ENCODE results near the gene PPAT.
"Not testable (repeated sequence)": the region's sequence is repeated elsewhere in the genome, so short reads cannot be mapped to it uniquely, and the experiment has no call there.

PPAT gene

DNA sequence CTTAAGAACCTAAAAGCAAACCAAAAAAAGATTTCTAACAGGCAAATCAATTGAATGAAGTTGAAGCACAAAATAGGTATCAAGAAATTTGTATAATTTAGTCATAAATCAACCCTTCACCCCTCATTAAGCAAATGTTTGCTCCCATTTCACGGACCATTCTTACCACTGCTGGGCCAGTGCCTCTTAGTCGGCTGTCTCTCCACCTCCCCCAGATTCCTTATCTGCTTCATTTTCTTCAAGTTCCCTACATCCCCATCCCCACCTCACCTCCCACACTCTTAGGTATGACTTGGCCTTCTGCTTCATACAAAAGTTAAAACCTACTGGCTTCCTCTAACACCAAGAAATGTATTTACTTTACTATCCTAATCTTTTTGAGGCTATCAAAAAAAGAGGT, 60.0 kb downstream of the PPAT start:
- Mint-ChIP-seq H3K4me1 (no peaks in the 10 kb centered on the region), H3K27me3 (no peaks in the 10 kb centered on the region), H3K36me3 (ENCODE audit: low read depth) (peaks cover 12% of the 10 kb centered on the region), H3K27ac (no peak overlapping the region), H3K4me3 (no peak overlapping the region), H3K9me3 (no peaks in the 10 kb centered on the region)
- DNase-seq (no peak), ATAC-seq (no peak)

DNA sequence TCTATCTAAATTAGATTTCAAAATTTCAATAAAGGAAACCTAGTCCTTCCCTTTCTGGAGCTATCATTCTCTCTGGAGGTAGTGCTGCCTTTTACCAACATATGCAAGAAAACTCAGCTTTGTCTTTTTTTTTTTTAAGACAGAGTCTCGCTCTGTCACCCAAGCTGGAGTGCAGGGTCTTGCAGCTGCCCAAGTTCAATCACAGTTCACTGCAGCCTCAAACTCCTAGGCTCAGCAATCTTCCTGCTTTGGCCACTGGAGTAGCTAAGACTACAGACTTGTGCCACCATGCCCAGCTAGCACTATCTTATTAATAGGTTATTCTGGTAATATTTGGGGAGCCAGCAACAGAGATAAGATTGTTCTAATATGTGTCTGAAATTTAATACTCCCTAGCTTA, 60.5 kb downstream of the PPAT start:
- Mint-ChIP-seq H3K27me3 (no peaks in the 10 kb centered on the region), H3K36me3 (ENCODE audit: low read depth) (peaks cover 15% of the 10 kb centered on the region), H3K4me1 (no peaks in the 10 kb centered on the region), H3K27ac (no peak overlapping the region), H3K9me3 (no peaks in the 10 kb centered on the region), H3K4me3 (no peak overlapping the region)
- ATAC-seq, result no peak
- no peak for DNase-seq

DNA sequence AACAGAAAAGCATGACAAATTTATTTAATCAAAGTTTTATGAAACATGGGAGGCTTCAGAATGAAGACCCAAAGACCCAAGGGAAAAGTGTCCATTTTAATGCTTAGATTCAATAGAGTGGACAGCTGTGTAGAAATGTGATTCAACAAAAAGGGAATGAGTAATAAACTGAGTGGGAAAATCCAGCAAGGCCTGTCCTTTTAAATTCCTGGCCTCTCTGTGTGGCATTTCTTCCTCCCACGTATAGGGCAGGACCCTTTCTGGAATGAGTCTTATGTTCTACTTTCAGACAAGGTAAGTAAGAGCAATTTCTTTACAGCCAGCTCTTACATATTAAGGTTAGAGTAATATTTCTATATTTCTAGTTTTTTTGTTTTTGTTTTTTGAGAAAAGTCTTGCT, 62.6 kb downstream of the PPAT start:
- no peaks in the 10 kb centered on the region for H3K27me3 Mint-ChIP-seq
- H3K9me3 Mint-ChIP-seq, result peaks cover 4% of the 10 kb centered on the region
- H3K4me3 Mint-ChIP-seq, result no peak overlapping the region
- no peak for DNase-seq
- peaks cover 27% of the 10 kb centered on the region for H3K36me3 Mint-ChIP-seq (ENCODE audit: low read depth)
- no peak for ATAC-seq
- H3K27ac Mint-ChIP-seq, result no peak overlapping the region
- no peaks in the 10 kb centered on the region for H3K4me1 Mint-ChIP-seq

DNA sequence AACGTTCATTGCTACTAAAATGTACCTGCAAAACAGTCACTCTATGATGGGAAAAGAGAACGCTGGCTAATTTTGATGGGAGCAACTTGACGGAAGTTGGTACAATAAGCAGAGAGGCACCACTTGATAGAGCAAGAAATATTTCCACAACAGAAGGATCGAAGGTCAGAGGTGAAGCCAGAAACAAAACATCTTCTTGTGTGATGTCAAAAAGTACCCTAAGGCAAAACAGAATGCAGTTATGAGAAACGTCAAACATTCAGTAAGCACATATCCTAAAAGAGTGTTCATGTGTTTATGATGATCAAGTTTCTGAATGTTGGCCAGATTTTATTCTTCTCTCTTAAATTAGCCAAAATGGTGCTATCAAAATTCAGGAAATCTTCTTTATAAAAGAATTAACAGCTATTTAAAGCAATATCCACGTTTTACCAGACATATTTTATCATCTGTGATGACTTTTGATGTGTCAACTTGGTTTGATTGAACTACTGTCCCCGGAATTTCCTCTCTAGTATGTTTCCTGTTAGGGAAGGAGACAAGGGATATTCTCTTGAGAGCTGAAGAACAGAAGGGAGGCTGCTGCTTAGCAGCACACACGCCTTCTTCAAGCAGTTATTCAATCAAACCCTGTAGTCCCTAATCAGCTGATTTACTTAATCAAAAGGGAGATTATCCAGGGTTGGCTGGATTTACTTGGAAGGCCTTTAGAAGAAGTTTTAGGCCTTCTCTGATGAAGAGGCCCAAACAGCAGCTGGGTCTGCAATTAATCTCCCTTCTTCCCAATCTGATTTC, 63.8 kb downstream of the PPAT start:
- Mint-ChIP-seq H3K4me1 (no peaks in the 10 kb centered on the region), H3K36me3 (ENCODE audit: low read depth) (peaks cover 24% of the 10 kb centered on the region)
- ATAC-seq, result no peak

DNA sequence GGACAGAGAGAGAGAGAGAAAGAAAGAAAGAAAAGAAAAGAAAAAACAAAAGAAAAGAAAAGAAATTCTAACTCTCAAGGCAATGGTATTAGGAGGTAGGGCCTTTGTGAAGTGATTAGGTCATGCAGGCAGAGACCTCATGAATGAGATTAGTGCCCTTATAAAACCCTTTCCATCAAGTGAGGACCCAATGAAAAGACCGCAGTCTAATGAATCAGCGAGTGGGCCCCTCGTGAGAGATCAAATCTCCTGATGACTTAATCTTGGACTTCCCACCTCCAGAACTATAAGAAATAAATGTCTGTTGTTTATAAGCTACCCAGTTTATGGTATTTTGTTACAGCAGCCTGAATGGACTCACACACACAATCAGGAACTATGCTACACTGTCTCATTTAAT, 65.0 kb downstream of the PPAT start:
- Mint-ChIP-seq H3K36me3 (ENCODE audit: low read depth) (peaks cover 29% of the 10 kb centered on the region), H3K9me3 (peaks cover 4% of the 10 kb centered on the region), H3K27me3 (no peaks in the 10 kb centered on the region), H3K27ac (no peak overlapping the region), H3K4me1 (no peaks in the 10 kb centered on the region), H3K4me3 (no peak overlapping the region)
- ATAC-seq, result no peak
- DNase-seq, result no peak

More for the DNA sequence above, 63.8 kb downstream of the PPAT start:
- no peak overlapping the region for H3K4me3 Mint-ChIP-seq
- DNase-seq, result no peak
- H3K27ac Mint-ChIP-seq, result no peak overlapping the region
- no peaks in the 10 kb centered on the region for H3K27me3 Mint-ChIP-seq
- H3K9me3 Mint-ChIP-seq, result peaks cover 4% of the 10 kb centered on the region

DNA sequence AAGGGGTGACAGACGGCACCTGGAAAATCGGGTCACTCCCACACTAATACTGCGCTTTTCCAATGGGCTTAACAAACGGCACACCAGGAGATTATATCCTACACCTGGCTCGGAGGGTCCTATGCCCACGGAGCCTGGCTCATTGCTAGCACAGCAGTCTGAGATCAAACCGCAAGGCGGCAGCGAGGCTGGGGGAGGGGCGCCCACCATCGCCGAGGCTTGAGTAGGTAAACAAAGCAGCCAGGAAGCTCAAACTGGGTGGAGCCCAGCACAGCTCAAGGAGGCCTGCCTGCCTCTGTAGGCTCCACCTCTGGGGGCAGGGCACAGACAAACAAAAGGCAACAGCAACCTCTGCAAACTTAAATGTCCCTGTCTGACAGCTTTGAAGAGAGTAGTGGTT, 72.4 kb downstream of the PPAT start:
- not testable (repeated sequence) for H3K27me3 Mint-ChIP-seq, ATAC-seq, H3K9me3 Mint-ChIP-seq

DNA sequence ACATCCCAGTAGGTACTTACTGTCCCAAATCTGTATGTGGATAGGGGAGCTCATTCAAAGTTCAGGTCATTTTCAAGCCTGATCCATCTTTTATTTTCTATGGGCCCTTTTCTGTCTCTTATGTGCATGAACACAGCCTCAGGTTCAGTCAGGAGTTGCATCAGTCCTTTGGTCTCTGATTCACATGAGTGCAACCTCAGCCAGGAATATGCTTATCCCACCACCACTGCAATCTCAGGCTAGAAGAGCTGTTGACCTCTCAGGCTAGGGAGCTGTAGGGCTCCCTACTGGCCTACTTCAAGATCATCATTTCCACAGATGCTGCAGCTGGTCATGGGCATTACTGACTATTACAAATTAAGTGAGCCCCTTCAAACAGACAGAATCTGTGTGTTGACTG, 75.3 kb downstream of the PPAT start:
- ATAC-seq, result no peak
- Mint-ChIP-seq H3K27me3 (no peaks in the 10 kb centered on the region), H3K4me1 (no peaks in the 10 kb centered on the region), H3K27ac (no peak overlapping the region), H3K36me3 (ENCODE audit: low read depth) (peaks cover 23% of the 10 kb centered on the region), H3K9me3 (no peaks in the 10 kb centered on the region), H3K4me3 (no peak overlapping the region)
- no peak for DNase-seq

More for the DNA sequence above, 72.4 kb downstream of the PPAT start:
- not testable (repeated sequence) for H3K4me3 Mint-ChIP-seq, DNase-seq, H3K4me1 Mint-ChIP-seq, H3K27ac Mint-ChIP-seq
- peaks cover 29% of the 10 kb centered on the region for H3K36me3 Mint-ChIP-seq (ENCODE audit: low read depth)

DNA sequence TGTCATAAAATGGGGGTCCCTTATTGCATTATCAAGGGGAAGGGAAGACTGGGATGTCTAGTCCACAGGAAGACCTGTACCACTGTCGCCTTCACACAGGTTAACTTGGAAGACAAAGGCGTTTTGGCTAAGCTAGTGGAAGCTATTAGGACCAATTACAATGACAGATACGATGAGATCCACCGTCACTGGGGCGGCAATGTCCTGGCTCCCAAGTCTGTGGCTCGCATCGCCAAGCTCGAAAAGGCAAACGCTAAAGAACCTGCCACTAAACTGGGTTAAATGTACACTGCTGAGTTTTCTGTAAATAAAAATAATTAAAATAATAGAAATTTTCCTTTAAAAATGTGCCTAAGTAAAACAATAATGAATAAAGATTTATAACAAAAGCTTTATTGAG, 78.8 kb downstream of the PPAT start:
- Mint-ChIP-seq H3K27me3 (no peaks in the 10 kb centered on the region), H3K4me1 (no peaks in the 10 kb centered on the region), H3K4me3 (no peak overlapping the region), H3K36me3 (ENCODE audit: low read depth) (peaks cover 4% of the 10 kb centered on the region), H3K27ac (no peak overlapping the region), H3K9me3 (no peaks in the 10 kb centered on the region)
- ATAC-seq (no peak), DNase-seq (no peak)

DNA sequence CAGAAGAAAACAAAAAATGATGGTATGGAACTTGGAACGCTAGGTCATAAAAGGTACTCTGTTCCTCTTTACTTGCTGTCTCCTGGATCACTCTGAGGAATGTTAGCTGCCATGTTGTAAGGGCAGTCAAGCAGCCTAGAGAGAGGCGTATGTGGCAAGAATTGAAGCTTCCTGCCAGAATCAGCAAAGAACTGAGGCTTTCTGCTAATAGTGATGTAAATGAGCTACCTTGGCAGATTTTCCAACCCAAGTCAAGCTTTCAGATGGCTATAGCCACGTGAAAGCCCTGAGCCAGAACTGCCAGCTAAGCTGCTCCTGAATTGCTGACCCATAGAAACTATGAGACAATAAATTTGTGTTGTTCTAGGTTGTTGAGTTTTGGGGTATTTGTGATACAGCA, 86.8 kb downstream of the PPAT start:
- Mint-ChIP-seq H3K27ac (no peak overlapping the region), H3K4me3 (no peak overlapping the region), H3K27me3 (no peaks in the 10 kb centered on the region), H3K9me3 (no peaks in the 10 kb centered on the region), H3K36me3 (ENCODE audit: low read depth) (peaks cover 14% of the 10 kb centered on the region), H3K4me1 (peaks cover 7% of the 10 kb centered on the region)
- DNase-seq, result no peak
- no peak for ATAC-seq

DNA sequence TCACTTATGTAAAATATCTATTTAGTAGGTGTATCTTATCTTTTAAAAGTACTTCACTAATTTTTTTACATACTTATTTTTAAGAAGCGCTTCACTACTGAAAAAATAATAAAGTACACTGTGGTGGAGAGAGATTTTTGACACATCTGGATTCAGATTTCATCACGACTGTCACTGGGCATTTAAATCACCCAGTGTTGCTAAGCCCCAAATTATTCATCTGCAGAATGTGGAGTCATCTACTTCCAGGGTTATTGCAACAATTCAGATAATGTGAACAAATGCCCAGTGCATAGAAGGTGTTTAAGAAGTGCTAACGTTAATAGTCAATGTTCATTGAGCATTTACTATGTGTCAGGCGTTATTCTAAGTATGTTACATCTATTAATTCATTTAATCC, 90.0 kb downstream of the PPAT start:
- peaks cover 7% of the 10 kb centered on the region for H3K4me1 Mint-ChIP-seq
- peaks cover 15% of the 10 kb centered on the region for H3K36me3 Mint-ChIP-seq (ENCODE audit: low read depth)
- no peak overlapping the region for H3K27ac Mint-ChIP-seq

More for the DNA sequence above, 90.0 kb downstream of the PPAT start:
- H3K27me3 Mint-ChIP-seq, result no peaks in the 10 kb centered on the region
- no peak overlapping the region for H3K4me3 Mint-ChIP-seq
- no peak for ATAC-seq
- H3K9me3 Mint-ChIP-seq, result no peaks in the 10 kb centered on the region
- DNase-seq, result no peak
